Ovary (tissue), 9 donors: Measurements from ENCODE around the gene MCOLN3. TPM values are rescaled to one million over a fixed set of nuclear protein-coding genes. Genes with fewer than 3 reads are reported as not detected.

Source experiments
- DNase-seq, 5 donors: peaks; one replicate each; pipeline ENCODE4 v3.0.0-alpha.2; 2019 to 2020
- H3K27ac ChIP-seq, 2 donors: fragments of 200-600 bp; one replicate each; pipeline versions ENCODE4 v1.5.1 to v1.8.0; 2019 to 2022
- H3K27me3 ChIP-seq: fragments of 200-600 bp; one replicate; pipeline ENCODE4 v1.8.0; 2022
- H3K36me3 ChIP-seq: fragments of 200-600 bp; sonication (generic); one replicate; pipeline ENCODE4 v1.5.1; 2019
- H3K4me1 ChIP-seq: one replicate; pipeline ENCODE4 v1.8.1; 2013; ENCODE audit warnings: mild to moderate bottlenecking, moderate library complexity; ENCODE audit not compliant: insufficient read depth
- H3K4me3 ChIP-seq: fragments of 200-600 bp; sonication (generic); one replicate; pipeline ENCODE4 v1.5.1; 2017
- H3K9me3 ChIP-seq, 2 donors: fragments of 200-600 bp in 1 of 2; sonication (generic) in 1 of 2; one replicate each; pipeline versions ENCODE4 v1.5.1 to v1.8.1; 2013 to 2019; ENCODE audit warnings: mild to moderate bottlenecking in 1 of 2, moderate library complexity in 1 of 2
- CTCF ChIP-seq, 3 donors: fragments of 450-650 bp in 2 of 3; fragments of 200-600 bp in 1 of 3; IDR thresholded peaks; one replicate each; pipeline versions ENCODE4 v1.5.1 to v1.8.0; 2016 to 2022; ENCODE audit warnings: antibody characterized with exemption in 3 of 3, mild to moderate bottlenecking in 1 of 3
- EP300 ChIP-seq: sonication (generic); formaldehyde crosslinking; IDR thresholded peaks from one replicate; pipeline ENCODE4 v1.6.1; 2017; ENCODE audit warnings: antibody characterized with exemption
- POLR2A ChIP-seq: fragments of 450-650 bp; IDR thresholded peaks from one replicate; pipeline ENCODE4 v1.6.1; 2017; ENCODE audit warnings: antibody characterized with exemption, mild to moderate bottlenecking, moderate library complexity
- WGBS, 3 donors: extraction: QIAGEN DNeasy Blood & Tissue Kit in 1 of 3; methylation state at CpG; one replicate each; pipeline versions ENCODE4 v1.1.5 to v1.1.7; 2013 to 2017; 5-methylcytosine and 5-hydroxymethylcytosine counted together
- intact Hi-C, 4 donors: fragments of 100-400 bp; cut with DNase I; formaldehyde crosslinking; loops; one replicate each; pipeline versions ENCODE4 v1.11.0 to v1.15.1; 2022 to 2023
- polyA plus RNA-seq, 2 donors: library from polyadenylated mRNA; stranded (reverse); fragments of 200-250 nt in 1 of 2; fragments of 350-450 nt in 1 of 2; fragmentation: Illumina TruSeq in 1 of 2; extraction: RNeasy Lipid Tissue Mini Kit (QIAGEN cat#74804) in 1 of 2; gene quantifications; one replicate each; pipeline ENCODE4 v1.2.3, GENCODE V29; 2013 to 2014
- total RNA-seq, 7 donors: library from RNA; depleted of rRNA in 2 of 7; stranded (reverse); fragments of >200 nt in 2 of 7; fragmentation: NEBNext Ultra II Directional in 3 of 7; extraction: Animal tissue kit (Norgen Biotek cat#: 25700) in 3 of 7; gene quantifications; one replicate each; pipeline versions ENCODE4 v1.1.0 to v1.2.4, GENCODE V29; 2016 to 2023
- donor health status: DM: no; HTN: no; CAD: no; lungs with moderate emphysema.
- donor health status: DM: no; HTN: no; CAD: no.
- donor health status: Bipolar disorder and iron deficiency.
- donor health status: DM: yes; HTN: yes; CAD: no.
- donor health status: DM: no; HTN: no; CAD: no.
- donor health status: DM: yes; HTN: yes; CAD: no.

The MCOLN3 gene
- total and polyA plus RNA-seq, 9 donors, result 0.71 to 8.3 (median 3.6) TPM

- H3K27ac ChIP-seq, result no peak overlapping the region
- H3K36me3 ChIP-seq, result no peaks in the 10 kb centered on the region
- intact Hi-C loops, result no loop called here
- no peak for DNase-seq
- 46 to 55% (median 49%) methylated on average over 2 of the region's 2 CpGs for WGBS, 3 donors
- H3K27me3 ChIP-seq, result no peaks in the 10 kb centered on the region
- H3K4me1 ChIP-seq, result no peaks in the 10 kb centered on the region
- no peak overlapping the region for H3K4me3 ChIP-seq
- H3K9me3 ChIP-seq, result no peaks in the 10 kb centered on the region
- no peak for TF ChIP-seq CTCF (IDR thresholded peaks at IDR 0.05)
- TF ChIP-seq EP300, result no peak
- TF ChIP-seq POLR2A, result no peak
These were observed 15.1 kb downstream of the MCOLN3 start for GRCh38 chr1:85033221-85033620.

GRCh38 chr1:85030536-85030935, 17.8 kb downstream of the MCOLN3 start:
- intact Hi-C loops, result no loop called here
- no peaks in the 10 kb centered on the region for H3K27me3 ChIP-seq
- TF ChIP-seq CTCF (IDR thresholded peaks at IDR 0.05) (no peak), POLR2A (no peak), EP300 (no peak)
- H3K36me3 ChIP-seq, result no peaks in the 10 kb centered on the region
- no peak for DNase-seq
- H3K27ac ChIP-seq, result no peak overlapping the region
- no peak overlapping the region for H3K4me3 ChIP-seq
- H3K4me1 ChIP-seq, result no peaks in the 10 kb centered on the region
- no peaks in the 10 kb centered on the region for H3K9me3 ChIP-seq

GRCh38 chr1:85028151-85028550, 20.1 kb downstream of the MCOLN3 start:
- Histone ChIP-seq H3K27ac (no peak overlapping the region), H3K36me3 (no peaks in the 10 kb centered on the region), H3K9me3 (no peaks in the 10 kb centered on the region), H3K27me3 (no peaks in the 10 kb centered on the region), H3K4me3 (no peak overlapping the region), H3K4me1 (no peaks in the 10 kb centered on the region)
- WGBS, 3 donors, result 84 to 88% (median 84%) methylated on average over 3 of the region's 3 CpGs
- TF ChIP-seq POLR2A, result no peak
- TF ChIP-seq CTCF (IDR thresholded peaks at IDR 0.05), result no peak
- no peak for DNase-seq
- intact Hi-C loops, result no loop called here

- Histone ChIP-seq H3K27me3 (no peaks in the 10 kb centered on the region), H3K27ac (no peak overlapping the region), H3K9me3 (no peaks in the 10 kb centered on the region), H3K4me1 (no peaks in the 10 kb centered on the region), H3K4me3 (no peak overlapping the region), H3K36me3 (no peaks in the 10 kb centered on the region)
- DNase-seq, result no peak
- intact Hi-C loops, result no loop called here
- 73 to 83% (median 79%) methylated on average over 5 of the region's 5 CpGs for WGBS, 3 donors
- no peak for TF ChIP-seq POLR2A
- TF ChIP-seq EP300, result no peak
- no peak for TF ChIP-seq CTCF (IDR thresholded peaks at IDR 0.05)
These were observed 20.9 kb downstream of the MCOLN3 start for GRCh38 chr1:85027242-85027983.
